ENCODE data around the gene HEATR1. TPM values are rescaled to one million over a fixed set of nuclear protein-coding genes. Genes with fewer than 3 reads are reported as not detected.

The HEATR1 gene
- total RNA-seq, 2 donors from 2014 or later, result 51.8 to 65.4 TPM

GRCh38 chr1:236534151-236534651 is 70.1 kb downstream of the HEATR1 start:
- DNase-seq, result no peak
- H3K36me3 Mint-ChIP-seq (ENCODE audit: low read depth), result peaks cover 5% of the 10 kb centered on the region
- TF ChIP-seq CTCF (conservative IDR thresholded peaks at IDR 0.05), result no peak
- Histone ChIP-seq H3K36me3 (ENCODE audit: control insufficient read depth, insufficient read depth, low read length) (no peaks in the 10 kb centered on the region), H3K9ac (ENCODE audit: extremely low read depth, low read length, poor library complexity, severe bottlenecking) (no peak overlapping the region), H3K27me3 (ENCODE audit: control insufficient read depth, insufficient read depth, low read length, poor library complexity, severe bottlenecking) (no peaks in the 10 kb centered on the region), H3K9me3 (ENCODE audit: control insufficient read depth, low read length) (no peaks in the 10 kb centered on the region), H3K27ac (ENCODE audit: low read depth, low read length) (no peak overlapping the region), H3K4me3 (ENCODE audit: low read length) (no peak overlapping the region), H3K4me1 (ENCODE audit: control insufficient read depth, insufficient read depth, low read length) (no peaks in the 10 kb centered on the region)
- H3K27ac Mint-ChIP-seq, result peak overlapping the region; percentile 20
- H3K27me3 Mint-ChIP-seq (ENCODE audit: insufficient read depth), result no peaks in the 10 kb centered on the region
- peaks cover 3% of the 10 kb centered on the region for H3K4me1 Mint-ChIP-seq
- no peak overlapping the region for H3K4me3 Mint-ChIP-seq
- H3K9me3 Mint-ChIP-seq, result no peaks in the 10 kb centered on the region
- 80 to 84% methylated on average over 3 to 4 of the region's 4 CpGs for WGBS, 2 experiments (ENCODE audit: insufficient coverage in 1 of 2, insufficient read length in 1 of 2)

- Histone ChIP-seq H3K4me1 (ENCODE audit: control insufficient read depth, insufficient read depth, low read length) (no peaks in the 10 kb centered on the region), H3K27me3 (ENCODE audit: control insufficient read depth, insufficient read depth, low read length, poor library complexity, severe bottlenecking) (no peaks in the 10 kb centered on the region), H3K36me3 (ENCODE audit: control insufficient read depth, insufficient read depth, low read length) (no peaks in the 10 kb centered on the region), H3K27ac (ENCODE audit: low read depth, low read length) (no peak overlapping the region), H3K9ac (ENCODE audit: extremely low read depth, low read length, poor library complexity, severe bottlenecking) (no peak overlapping the region), H3K4me3 (ENCODE audit: low read length) (no peak overlapping the region), H3K9me3 (ENCODE audit: control insufficient read depth, low read length) (no peaks in the 10 kb centered on the region)
- Mint-ChIP-seq H3K9me3 (no peaks in the 10 kb centered on the region), H3K4me1 (no peaks in the 10 kb centered on the region), H3K27ac (no peak overlapping the region), H3K27me3 (ENCODE audit: insufficient read depth) (no peaks in the 10 kb centered on the region), H3K4me3 (no peak overlapping the region), H3K36me3 (ENCODE audit: low read depth) (peaks cover 5% of the 10 kb centered on the region)
- TF ChIP-seq CTCF (conservative IDR thresholded peaks at IDR 0.05), result no peak
- WGBS, 2 experiments (ENCODE audit: insufficient coverage in 1 of 2, insufficient read length in 1 of 2), result 95 to 96% methylated on average over 4 of the region's 4 CpGs
- no peak for DNase-seq
Observed at GRCh38 chr1:236532850-236533249, 71.5 kb downstream of the HEATR1 start.

GRCh38 chr1:236530959-236531358 is 73.4 kb downstream of the HEATR1 start:
- Histone ChIP-seq H3K27me3 (ENCODE audit: control insufficient read depth, insufficient read depth, low read length, poor library complexity, severe bottlenecking) (no peaks in the 10 kb centered on the region), H3K36me3 (ENCODE audit: control insufficient read depth, insufficient read depth, low read length) (no peaks in the 10 kb centered on the region), H3K4me3 (ENCODE audit: low read length) (no peak overlapping the region), H3K9ac (ENCODE audit: extremely low read depth, low read length, poor library complexity, severe bottlenecking) (no peak overlapping the region), H3K27ac (ENCODE audit: low read depth, low read length) (no peak overlapping the region), H3K9me3 (ENCODE audit: control insufficient read depth, low read length) (no peaks in the 10 kb centered on the region), H3K4me1 (ENCODE audit: control insufficient read depth, insufficient read depth, low read length) (no peaks in the 10 kb centered on the region)
- no peak overlapping the region for H3K27ac Mint-ChIP-seq
- WGBS, 2 experiments (ENCODE audit: insufficient coverage in 1 of 2, insufficient read length in 1 of 2), result 98 to 100% methylated on average over 1 to 5 of the region's 5 CpGs
- H3K36me3 Mint-ChIP-seq (ENCODE audit: low read depth), result peaks cover 1% of the 10 kb centered on the region
- DNase-seq, result no peak
- no peaks in the 10 kb centered on the region for H3K27me3 Mint-ChIP-seq (ENCODE audit: insufficient read depth)
- H3K4me1 Mint-ChIP-seq, result no peaks in the 10 kb centered on the region
- no peak overlapping the region for H3K4me3 Mint-ChIP-seq
- no peak for TF ChIP-seq CTCF (conservative IDR thresholded peaks at IDR 0.05)
- no peaks in the 10 kb centered on the region for H3K9me3 Mint-ChIP-seq
